Bronchial smooth muscle cell (primary cell): Measurements from ENCODE around the gene CFAP298. TPM values are rescaled to one million over a fixed set of nuclear protein-coding genes. Genes with fewer than 3 reads are reported as not detected.

Experiments
- total RNA-seq: library from RNA; depleted of rRNA; stranded (reverse); fragments of >200 nt; gene quantifications from 2 replicates; pipeline ENCODE4 v1.2.1, GENCODE V29; 2014

CFAP298 gene, protein sequence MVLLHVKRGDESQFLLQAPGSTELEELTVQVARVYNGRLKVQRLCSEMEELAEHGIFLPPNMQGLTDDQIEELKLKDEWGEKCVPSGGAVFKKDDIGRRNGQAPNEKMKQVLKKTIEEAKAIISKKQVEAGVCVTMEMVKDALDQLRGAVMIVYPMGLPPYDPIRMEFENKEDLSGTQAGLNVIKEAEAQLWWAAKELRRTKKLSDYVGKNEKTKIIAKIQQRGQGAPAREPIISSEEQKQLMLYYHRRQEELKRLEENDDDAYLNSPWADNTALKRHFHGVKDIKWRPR
- total RNA-seq = 12.3 and 15.5 TPM in 2 replicates

GRCh38 chr21:32612075-32612998 lies at the start of gene CFAP298:
Gene CFAP298 (minus strand): TSS chr21:32612377. CDS start chr21:32612243, 134 bp downstream.

GRCh38 chr21:32585042-32585710 lies 27.0 kb downstream of the CFAP298 start, which contains the start of gene TCP10L:
Gene TCP10L (minus strand): TSS chr21:32585523. CDS start chr21:32584304, 1,219 bp downstream.

Other genes starting within 250 kb of the CFAP298 start
- gene URB1, start 219.4 kb downstream of the CFAP298 start, total RNA-seq = 9.3 and 10.2 TPM in 2 replicates
- gene EVA1C, start 199.7 kb downstream of the CFAP298 start, total RNA-seq = 2.9 and 6.8 TPM in 2 replicates
- gene TCP10L, start 26.9 kb downstream of the CFAP298 start, total RNA-seq = 0.32 and 0.34 TPM in 2 replicates
- 4.6 and 5.8 TPM in 2 replicates for gene SYNJ1, start 115.6 kb upstream of the CFAP298 start, total RNA-seq
- 16.9 and 20.5 TPM in 2 replicates for gene PAXBP1, start 159.4 kb upstream of the CFAP298 start, total RNA-seq